Endothelial cell of umbilical vein (primary cell): ENCODE results near the gene ANGPTL4. TPM values are rescaled to one million over a fixed set of nuclear protein-coding genes. Genes with fewer than 3 reads are reported as not detected.

Experiments
- BruUV-seq: library from RNA; stranded (reverse); fragments of 400-500 nt; replicated peaks from 2 replicates; lab custom pipeline; 2021; lab: Mats Ljungman, UMichigan
- CTCF ChIA-PET: fragments of 300-600, 350-600 bp; sonication (Branson Sonifier 250); formaldehyde crosslinking; loops from one replicate; lab custom pipeline; 2021; ENCODE audit warnings: antibody characterized with exemption, inconsistent platforms; lab: Charles Lee
- POLR2A ChIA-PET: fragments of 300-600, 350-600 bp; sonication (Branson Sonifier 250); formaldehyde crosslinking; loops from one replicate; lab custom pipeline; 2021; ENCODE audit warnings: antibody characterized with exemption, inconsistent platforms; lab: Charles Lee
- DNase-seq: peaks from one replicate; pipeline ENCODE4 v3.0.0-alpha.2; 2011; ENCODE audit warnings: low read depth, low spot score
- FAIRE-seq: peaks from 2 replicates; lab custom pipeline; 2011; peaks lifted over from hg19 to GRCh38; lab: Jason Lieb, UNC
- H2AFZ ChIP-seq: 2 replicates; pipeline ENCODE4 v1.6.0; 2012; ENCODE audit warnings: low read depth, low read length, control low read depth, inconsistent platforms
- H3K27ac ChIP-seq: 2 replicates; pipeline ENCODE4 v1.5.1; 2011; ENCODE audit warnings: low read depth, mild to moderate bottlenecking, control low read depth, low read length, moderate library complexity; ENCODE audit not compliant: insufficient read depth
- H3K27me3 ChIP-seq, 2 experiments: 2 replicates each; pipeline versions ENCODE4 v1.6.0 to v1.6.1; 2011; ENCODE audit warnings: low read length in 2 of 2, mixed read lengths in 1 of 2; ENCODE audit not compliant: control insufficient read depth in 2 of 2, insufficient read depth in 2 of 2
- H3K36me3 ChIP-seq, 2 experiments: 2 replicates in 1 of 2; 3 replicates in 1 of 2; pipeline ENCODE4 v1.5.1; 2011; ENCODE audit warnings: low read length in 2 of 2, mild to moderate bottlenecking in 1 of 2, moderate library complexity in 1 of 2; ENCODE audit not compliant: control insufficient read depth in 2 of 2, insufficient read depth in 2 of 2; ENCODE audit errors: extremely low read depth in 1 of 2
- H3K4me1 ChIP-seq: 3 replicates; pipeline ENCODE4 v1.5.1; 2011; ENCODE audit warnings: mild to moderate bottlenecking, low read length; ENCODE audit not compliant: control insufficient read depth, insufficient read depth; ENCODE audit errors: extremely low read depth
- H3K4me2 ChIP-seq: 2 replicates; pipeline ENCODE4 v1.6.1; 2011; ENCODE audit warnings: low read length, control low read depth, mixed read lengths; ENCODE audit not compliant: insufficient read depth
- H3K4me3 ChIP-seq, 3 experiments: fragments of 200-600 bp in 1 of 3; sonication (generic), shearing (Covaris generic) in 1 of 3; replicated peaks in 1 of 3; 2 replicates each; pipeline ENCODE4 v1.5.1; 2011 to 2016; ENCODE audit warnings: control low read depth in 3 of 3, low read length in 3 of 3, mild to moderate bottlenecking in 2 of 3, inconsistent platforms in 1 of 3, low read depth in 1 of 3, moderate library complexity in 1 of 3; ENCODE audit not compliant: insufficient read depth in 1 of 3
- H3K79me2 ChIP-seq: 2 replicates; pipeline ENCODE4 v1.6.0; 2012; ENCODE audit warnings: low read length, inconsistent platforms; ENCODE audit not compliant: control insufficient read depth, insufficient read depth
- H3K9ac ChIP-seq: replicated peaks from 2 replicates; pipeline ENCODE3; 2011; ENCODE audit warnings: low read length, control low read depth; ENCODE audit not compliant: insufficient read depth; ENCODE audit errors: extremely low read depth
- H3K9me1 ChIP-seq: replicated peaks from 3 replicates; pipeline ENCODE4 v1.6.0; 2011; ENCODE audit warnings: mild to moderate bottlenecking, low read length; ENCODE audit not compliant: control insufficient read depth, insufficient read depth; ENCODE audit errors: extremely low read depth
- H3K9me3 ChIP-seq: replicated peaks from 2 replicates; pipeline ENCODE4 v1.5.1; 2012; ENCODE audit warnings: low read length, inconsistent platforms; ENCODE audit not compliant: control insufficient read depth, insufficient read depth
- H4K20me1 ChIP-seq: replicated peaks from 2 replicates; pipeline ENCODE3; 2011; ENCODE audit warnings: mild to moderate bottlenecking, low read length; ENCODE audit not compliant: control insufficient read depth, insufficient read depth; ENCODE audit errors: extremely low read depth
- GATA2 ChIP-seq: IDR thresholded peaks from 2 replicates; pipeline ENCODE4 v1.7.0; 2011; ENCODE audit warnings: low read depth, mild to moderate bottlenecking, moderate library complexity, mixed read lengths, low read length; ENCODE audit not compliant: insufficient read length, insufficient read depth
- MAX ChIP-seq: IDR thresholded peaks from 2 replicates; pipeline ENCODE4 v1.6.1; 2011; ENCODE audit not compliant: insufficient read depth, insufficient read length
- MYC ChIP-seq: IDR thresholded peaks from one replicate; pipeline ENCODE4 v1.6.1; 2011; ENCODE audit warnings: mild to moderate bottlenecking, low read depth, low read length
- POLR2A ChIP-seq: IDR thresholded peaks from 2 replicates; pipeline ENCODE4 v1.6.1; 2012; ENCODE audit warnings: low read depth, mild to moderate bottlenecking, control low read depth, low read length
- dilution Hi-C: fragments of 300-500 bp; cut with MboI; formaldehyde crosslinking; loops from one replicate; pipeline ENCODE4 v1.15.0; 2019; ENCODE audit warnings: low sequenced_read_pairs; ENCODE audit not compliant: extremely low pct_ligation_motif_present
- intact Hi-C: fragments of 100-400 bp; cut with micrococcal nuclease; formaldehyde crosslinking; loops from one replicate; pipeline ENCODE4 v1.10.0; 2022
- polyA plus RNA-seq, 4 experiments: library from polyadenylated mRNA; depleted of rRNA in 3 of 4; stranded (reverse) in 3 of 4; unstranded in 1 of 4; fragments of >200 nt; gene quantifications; 2 replicates each; pipeline versions ENCODE4 v1.2.1 to v1.2.3, GENCODE V29; 2011 to 2012; ENCODE audit warnings: missing spikeins in 1 of 4
- total RNA-seq: library from RNA; stranded (reverse); gene quantifications from 2 replicates; pipeline ENCODE4 v1.2.3, GENCODE V29; 2021
- TF ChIP-seq, protein P1 (sequence below), 2 donors: IDR thresholded peaks; 1 replicate in 1 of 2; 2 replicates in 1 of 2; pipeline ENCODE4 v1.5.1; 2011; ENCODE audit warnings: low read length in 2 of 2, mild to moderate bottlenecking in 2 of 2, moderate library complexity in 2 of 2, control low read depth in 1 of 2, inconsistent platforms in 1 of 2, low read depth in 1 of 2; ENCODE audit not compliant: insufficient read depth in 1 of 2; ENCODE audit errors: extremely low read depth in 1 of 2

The ANGPTL4 gene
- total and polyA plus RNA-seq, 2 donors (not counting 3 experiments of a cell fraction or from before 2014, with no cell fraction given) = 3.9 to 14.1 TPM

- POLR2A ChIA-PET = interaction anchor here (0.9 kb wide), 1 partner anchor 101 kb away, joined by 5 read pairs; no protein-coding TSS in a partner anchor
- H3K27ac ChIP-seq = no peak overlapping the region
These were observed 41.3 kb upstream of the ANGPTL4 start for GRCh38 chr19:8322638-8322997.

GRCh38 chr19:8323781-8324185 is 40.2 kb upstream of the ANGPTL4 start:
- ChIA-PET POLR2A (interaction anchor here (0.9 kb wide), 2 partner anchors 13 to 67 kb away, joined by 3 read pairs; partner anchors contain the start of gene RAB11B), CTCF (interaction anchor here (1.0 to 2.0 kb wide), 4 partner anchors 11 to 24 kb away, joined by 3 to 7 read pairs (median 4); no protein-coding TSS in a partner anchor)
- BruUV-seq = no TSS peak
- dilution Hi-C loops = no loop called here
- intact Hi-C loops = no loop called here
- DNase-seq (peak; percentile 44), FAIRE-seq (no peak)
- H3K27ac ChIP-seq = no peak overlapping the region
- no peak overlapping the region for H3K4me3 ChIP-seq
- no peak overlapping the region for H3K9ac ChIP-seq
- H3K9me3 ChIP-seq = no peaks in the 10 kb centered on the region
- no peaks in the 10 kb centered on the region for H4K20me1 ChIP-seq
- peaks cover 24% of the 10 kb centered on the region for H3K4me1 ChIP-seq
- H2AFZ ChIP-seq = no peak overlapping the region
- H3K27me3 ChIP-seq = no peaks in the 10 kb centered on the region
- no peak for TF ChIP-seq MAX
- TF ChIP-seq POLR2A = peak; percentile 41
- peaks cover 5 to 6% of the 10 kb centered on the region in 2 experiments for H3K36me3 ChIP-seq
- no peaks in the 10 kb centered on the region for H3K9me1 ChIP-seq
- peaks cover 32% of the 10 kb centered on the region for H3K79me2 ChIP-seq
- no peak overlapping the region for H3K4me2 ChIP-seq

More at GRCh38 chr19:8322638-8322997, 41.3 kb upstream of the ANGPTL4 start:
- FAIRE-seq (peak; percentile 18), DNase-seq (no peak)
- CTCF ChIA-PET = interaction anchor here (2.0 kb wide), 1 partner anchor 19 kb away, joined by 6 read pairs; no protein-coding TSS in a partner anchor
- Histone ChIP-seq H4K20me1 (no peaks in the 10 kb centered on the region), H3K4me3 (peak overlapping the region; percentile 83 to 95 (median 92)), H3K9me1 (no peaks in the 10 kb centered on the region), H3K27me3 (no peaks in the 10 kb centered on the region), H3K4me1 (peaks cover 24% of the 10 kb centered on the region), H3K9ac (peak overlapping the region; percentile 95), H2AFZ (no peak overlapping the region), H3K9me3 (no peaks in the 10 kb centered on the region), H3K4me2 (peak overlapping the region; percentile 72), H3K79me2 (peaks cover 32% of the 10 kb centered on the region), H3K36me3 (peaks cover 3 to 5% of the 10 kb centered on the region in 2 experiments)
- dilution Hi-C loops (no loop called here), intact Hi-C loops (no loop called here)
- TF ChIP-seq GATA2 (no peak), MYC (no peak), POLR2A (no peak)
- TF ChIP-seq, protein P1, sequence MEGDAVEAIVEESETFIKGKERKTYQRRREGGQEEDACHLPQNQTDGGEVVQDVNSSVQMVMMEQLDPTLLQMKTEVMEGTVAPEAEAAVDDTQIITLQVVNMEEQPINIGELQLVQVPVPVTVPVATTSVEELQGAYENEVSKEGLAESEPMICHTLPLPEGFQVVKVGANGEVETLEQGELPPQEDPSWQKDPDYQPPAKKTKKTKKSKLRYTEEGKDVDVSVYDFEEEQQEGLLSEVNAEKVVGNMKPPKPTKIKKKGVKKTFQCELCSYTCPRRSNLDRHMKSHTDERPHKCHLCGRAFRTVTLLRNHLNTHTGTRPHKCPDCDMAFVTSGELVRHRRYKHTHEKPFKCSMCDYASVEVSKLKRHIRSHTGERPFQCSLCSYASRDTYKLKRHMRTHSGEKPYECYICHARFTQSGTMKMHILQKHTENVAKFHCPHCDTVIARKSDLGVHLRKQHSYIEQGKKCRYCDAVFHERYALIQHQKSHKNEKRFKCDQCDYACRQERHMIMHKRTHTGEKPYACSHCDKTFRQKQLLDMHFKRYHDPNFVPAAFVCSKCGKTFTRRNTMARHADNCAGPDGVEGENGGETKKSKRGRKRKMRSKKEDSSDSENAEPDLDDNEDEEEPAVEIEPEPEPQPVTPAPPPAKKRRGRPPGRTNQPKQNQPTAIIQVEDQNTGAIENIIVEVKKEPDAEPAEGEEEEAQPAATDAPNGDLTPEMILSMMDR (IDR thresholded peaks at IDR 0.05; ENCODE audit: extremely low read depth in 1 of 2, insufficient read depth in 1 of 2, low read depth in 1 of 2, low read length in 2 of 2) = no peak
- BruUV-seq = no TSS peak
